ENCODE results near the gene TBATA. TPM values are rescaled to one million over a fixed set of nuclear protein-coding genes. Genes with fewer than 3 reads are reported as not detected.

The TBATA gene
- polyA plus RNA-seq, 1 donor: not detected

- DNase-seq (ENCODE audit: low read depth): no peak
Measured at GRCh38 chr10:70744617-70745143, 40.5 kb downstream of the TBATA start.

DNA sequence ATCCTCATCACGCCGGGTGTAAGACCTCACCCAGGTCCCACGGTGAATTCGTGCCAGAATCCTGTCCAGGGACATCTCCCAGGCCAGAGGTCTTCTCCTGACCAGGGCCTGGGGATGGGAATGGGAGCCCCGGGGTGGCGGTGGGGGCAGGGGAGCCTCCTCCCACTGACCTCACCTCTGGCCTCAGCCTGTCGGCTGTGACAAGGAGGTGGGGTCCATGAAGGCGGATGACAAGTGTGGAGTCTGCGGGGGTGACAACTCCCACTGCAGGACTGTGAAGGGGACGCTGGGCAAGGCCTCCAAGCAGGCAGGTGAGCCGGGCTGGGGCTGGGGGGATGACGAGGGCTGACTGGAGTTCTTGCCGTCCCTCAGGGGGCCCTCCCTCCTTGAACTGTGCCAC, 41.3 kb downstream of the TBATA start:
- DNase-seq (ENCODE audit: low read depth): no peak

- no peak for DNase-seq (ENCODE audit: low read depth)
Measured at GRCh38 chr10:70743430-70743788, 41.8 kb downstream of the TBATA start.

DNA sequence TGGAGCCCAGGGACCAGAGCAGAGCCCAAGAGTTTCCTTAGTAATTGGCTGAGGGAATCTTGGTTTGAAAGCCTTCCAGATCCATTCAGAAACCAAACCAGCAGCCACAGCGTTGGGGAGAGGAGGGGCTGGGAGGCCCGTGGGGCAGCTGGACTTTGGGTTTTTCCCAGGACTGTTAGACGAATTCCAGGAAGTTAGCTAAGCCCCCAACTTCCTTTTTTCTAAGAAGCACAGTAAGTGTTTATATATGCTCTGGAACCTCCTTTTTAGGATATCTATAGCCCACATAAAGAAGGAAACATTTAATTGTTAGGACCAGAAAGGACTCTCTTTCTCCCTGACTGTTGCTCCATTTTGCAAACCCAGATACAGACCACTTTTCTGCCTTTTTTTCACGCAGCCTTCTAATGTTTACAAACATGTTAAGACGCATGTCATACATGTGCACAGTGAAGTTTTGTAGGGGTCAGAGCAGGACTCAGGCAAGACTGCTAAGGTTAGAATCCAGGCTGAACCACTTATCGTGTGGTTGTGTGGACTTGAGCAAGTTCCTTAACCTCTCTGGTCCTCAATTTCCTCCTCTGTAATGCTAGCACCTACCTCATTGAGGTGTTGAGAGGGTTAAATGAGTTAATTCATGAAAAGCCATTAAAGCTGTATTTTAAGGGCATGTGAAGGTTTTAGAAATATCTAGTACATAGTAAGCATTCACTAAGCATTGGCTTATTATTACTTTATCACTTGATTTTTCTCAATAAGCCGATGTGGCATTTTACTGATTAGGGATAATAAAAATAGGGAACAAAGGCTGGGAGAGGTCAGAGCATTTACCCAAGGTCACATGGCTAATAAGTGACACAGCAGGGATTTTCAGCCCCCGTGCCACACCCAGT, 42.4 kb downstream of the TBATA start:
- peak; percentile 57 for DNase-seq (ENCODE audit: low read depth)

GRCh38 chr10:70740406-70741288, 44.5 kb downstream of the TBATA start:
- no peak for DNase-seq (ENCODE audit: low read depth)

DNA sequence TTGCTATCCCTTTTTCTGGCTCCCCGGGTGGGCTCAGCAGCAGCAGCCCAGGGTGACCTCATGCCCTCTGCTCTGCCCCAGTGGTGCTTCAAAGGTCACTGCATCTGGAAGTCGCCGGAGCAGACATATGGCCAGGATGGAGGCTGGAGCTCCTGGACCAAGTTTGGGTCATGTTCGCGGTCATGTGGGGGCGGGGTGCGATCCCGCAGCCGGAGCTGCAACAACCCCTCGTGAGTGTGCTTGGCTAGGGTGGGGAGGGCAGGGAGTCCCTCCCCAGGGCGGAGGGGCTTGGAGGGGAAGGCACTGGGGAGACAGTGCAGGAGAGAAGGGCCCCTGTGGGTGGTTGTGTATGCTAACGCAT, 46.4 kb downstream of the TBATA start:
- DNase-seq (ENCODE audit: low read depth): no peak

DNA sequence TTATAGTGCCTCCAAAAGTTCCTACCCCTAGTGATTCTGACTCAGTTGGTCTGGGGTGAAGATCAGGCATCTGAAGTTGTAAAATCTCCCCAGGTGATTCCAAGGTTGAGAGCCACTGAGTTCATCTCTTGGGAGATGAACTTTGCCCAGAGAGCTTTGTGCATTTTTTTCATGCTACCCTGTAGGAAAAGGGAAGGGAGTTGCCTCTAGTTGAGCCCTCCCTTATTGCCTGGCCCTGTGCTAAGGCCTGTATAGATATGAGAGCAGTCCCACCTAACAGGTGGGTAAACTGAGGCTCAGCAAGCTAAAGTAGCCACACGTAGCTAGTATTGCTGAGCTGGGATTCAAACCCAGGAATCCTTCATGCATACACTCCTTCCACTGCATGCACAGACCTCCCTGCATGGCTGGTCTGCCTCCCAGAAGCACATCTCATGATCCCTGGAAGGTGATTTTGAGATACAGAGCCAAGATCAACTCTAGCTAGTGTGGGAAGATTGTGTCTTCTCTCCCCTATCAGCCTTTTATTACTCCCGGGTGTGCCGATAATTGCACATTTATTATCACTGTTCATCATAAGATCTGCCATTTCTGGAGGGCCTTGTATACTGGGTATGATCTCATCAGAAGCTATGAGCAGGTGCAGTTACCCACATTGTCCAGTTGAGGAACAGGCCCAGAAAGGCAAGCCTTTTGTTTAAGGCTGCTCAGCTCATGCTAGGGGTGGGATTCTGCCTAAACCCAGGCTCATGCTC, 47.0 kb downstream of the TBATA start:
- no peak for DNase-seq (ENCODE audit: low read depth)

DNA sequence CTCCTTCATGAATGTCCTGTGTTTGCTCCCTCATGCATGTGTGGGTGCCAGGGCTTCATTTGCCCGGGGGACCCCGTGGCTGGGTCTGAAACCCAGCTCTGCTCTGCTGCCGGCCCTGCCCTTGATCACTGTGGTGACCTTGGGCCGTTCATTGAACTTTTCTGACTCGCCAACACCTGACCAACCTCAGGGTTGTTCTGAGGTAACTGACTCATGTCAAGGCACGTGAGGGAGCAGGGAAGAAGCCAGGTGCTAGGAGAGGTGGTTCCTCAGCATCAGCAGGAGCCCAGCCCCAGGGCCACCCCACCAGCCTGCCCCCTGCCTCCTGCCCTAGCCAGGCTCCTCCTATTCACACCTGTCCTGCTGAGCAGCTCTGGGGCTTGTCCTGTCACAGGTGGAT, 47.9 kb downstream of the TBATA start:
- no peak for DNase-seq (ENCODE audit: low read depth)

DNA sequence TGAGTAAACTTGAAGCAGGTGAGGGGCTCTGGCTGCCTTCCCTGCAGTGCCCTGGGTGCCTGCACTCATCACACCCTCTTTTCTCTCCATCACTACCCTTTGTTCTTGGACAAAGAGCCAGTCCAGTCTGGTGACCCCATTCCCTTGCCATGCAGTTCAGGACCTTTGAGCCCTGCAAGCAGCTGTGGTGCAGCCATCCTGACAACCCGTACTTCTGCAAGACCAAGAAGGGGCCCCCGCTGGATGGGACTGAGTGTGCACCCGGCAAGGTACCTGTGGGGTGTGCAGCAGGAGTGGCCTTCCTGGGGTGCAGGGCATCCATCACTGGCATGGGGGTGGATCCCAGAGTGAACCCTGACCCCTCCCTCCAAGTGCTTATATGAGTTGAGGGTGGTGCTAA, 48.7 kb downstream of the TBATA start:
- DNase-seq (ENCODE audit: low read depth): no peak

DNA sequence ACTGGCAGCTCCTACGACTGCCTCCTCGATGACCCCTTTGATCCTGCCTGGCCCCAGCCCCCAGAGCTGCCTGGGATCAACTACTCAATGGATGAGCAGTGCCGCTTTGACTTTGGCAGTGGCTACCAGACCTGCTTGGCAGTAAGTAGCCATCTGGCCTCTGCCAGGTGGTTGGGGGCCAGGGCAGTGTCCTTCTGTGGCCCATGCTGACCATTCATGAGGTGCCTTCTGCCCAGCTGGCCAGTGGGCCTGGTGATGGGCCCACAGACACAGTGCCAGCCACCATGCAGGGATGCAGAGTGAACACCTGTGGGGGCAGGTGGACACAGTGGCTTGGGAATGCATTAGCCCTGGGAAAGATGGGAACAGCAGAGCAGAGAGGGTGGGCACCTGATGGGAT, 50.0 kb downstream of the TBATA start:
- DNase-seq (ENCODE audit: low read depth): no peak

DNA sequence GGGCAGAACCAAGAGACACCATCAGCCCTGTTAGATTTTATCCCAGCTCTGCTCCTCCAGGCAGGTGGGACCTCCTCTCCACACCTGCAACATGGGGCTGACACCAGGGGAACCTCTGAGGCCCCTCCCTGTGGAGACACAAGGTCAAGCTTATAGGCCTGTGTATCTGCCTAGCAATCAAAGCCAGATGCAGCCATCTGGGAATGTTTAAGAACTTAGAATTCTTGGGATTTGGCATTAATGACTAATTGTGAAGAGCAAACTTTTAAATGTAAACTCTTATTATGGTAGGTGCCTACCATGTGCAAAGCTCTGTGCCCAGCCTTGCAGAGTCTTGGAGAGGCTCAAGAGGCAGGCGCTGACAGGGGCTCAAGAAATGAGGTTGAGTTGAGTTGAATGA, 52.1 kb downstream of the TBATA start:
- no peak for DNase-seq (ENCODE audit: low read depth)

DNA sequence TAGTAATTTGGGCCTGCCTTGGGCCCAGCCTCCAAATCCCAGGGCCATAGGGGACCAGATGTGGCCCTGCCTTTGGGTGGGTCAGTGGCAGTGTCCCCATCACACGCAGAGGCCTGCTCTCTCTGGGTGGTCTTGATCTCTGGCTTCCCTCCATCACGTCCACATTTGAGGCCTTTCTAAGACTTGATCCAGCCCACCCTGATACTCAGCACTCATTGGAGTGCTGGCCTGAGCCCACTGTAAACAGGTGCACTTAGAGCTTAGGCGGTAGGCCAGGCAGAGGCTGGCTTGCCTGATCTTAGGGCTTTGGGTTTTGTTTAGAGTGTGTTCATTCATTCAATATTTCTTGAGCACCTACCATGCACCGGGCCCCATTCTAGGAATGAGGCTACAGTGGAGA, 52.6 kb downstream of the TBATA start:
- no peak for DNase-seq (ENCODE audit: low read depth)

DNA sequence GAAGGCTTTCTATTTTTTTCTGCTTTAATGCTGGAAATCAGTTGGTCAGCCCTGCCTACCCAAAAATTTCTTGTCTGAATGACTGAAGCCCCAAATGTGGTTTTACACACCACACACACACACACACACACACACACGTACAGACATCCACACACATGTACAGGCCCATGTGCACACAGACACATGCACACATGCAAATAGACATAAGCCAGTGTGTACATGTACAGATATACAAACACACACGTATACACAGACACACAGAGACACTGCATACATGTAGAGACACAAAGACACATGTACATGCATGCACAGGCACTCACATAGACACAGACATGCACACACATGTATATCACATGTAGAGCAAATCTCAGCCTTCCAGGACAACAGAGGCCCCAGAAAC, 54.2 kb downstream of the TBATA start:
- no peak for DNase-seq (ENCODE audit: low read depth)

DNA sequence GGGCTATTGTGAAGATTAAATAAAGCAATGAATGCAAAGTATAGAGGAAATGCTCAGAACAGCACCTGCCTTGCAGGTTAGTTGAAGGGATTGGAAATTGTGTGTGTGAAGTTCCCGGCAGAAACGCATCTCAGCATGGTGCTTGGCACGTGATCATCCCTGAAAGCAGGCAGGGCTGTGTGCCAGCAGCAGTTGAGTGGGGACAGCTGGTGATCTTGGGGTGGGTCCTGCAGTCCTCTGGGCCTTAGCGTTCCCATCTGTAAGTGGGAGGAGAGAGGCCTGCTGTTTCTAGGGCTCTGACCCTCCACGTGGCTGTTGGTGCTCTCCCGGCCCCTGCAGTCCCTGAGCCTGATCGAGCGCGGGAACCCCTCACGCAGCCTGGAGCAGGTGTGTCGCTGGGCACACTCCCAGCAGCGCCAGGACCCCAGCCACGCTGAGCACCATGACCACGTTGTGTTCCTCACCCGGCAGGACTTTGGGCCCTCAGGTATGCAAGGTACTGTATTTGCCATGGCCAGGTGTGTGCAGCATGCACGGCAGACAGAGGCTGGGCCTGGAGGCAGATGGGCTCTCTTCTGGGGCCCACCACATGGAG, 55.3 kb downstream of the TBATA start:
- no peak for DNase-seq (ENCODE audit: low read depth)

DNA sequence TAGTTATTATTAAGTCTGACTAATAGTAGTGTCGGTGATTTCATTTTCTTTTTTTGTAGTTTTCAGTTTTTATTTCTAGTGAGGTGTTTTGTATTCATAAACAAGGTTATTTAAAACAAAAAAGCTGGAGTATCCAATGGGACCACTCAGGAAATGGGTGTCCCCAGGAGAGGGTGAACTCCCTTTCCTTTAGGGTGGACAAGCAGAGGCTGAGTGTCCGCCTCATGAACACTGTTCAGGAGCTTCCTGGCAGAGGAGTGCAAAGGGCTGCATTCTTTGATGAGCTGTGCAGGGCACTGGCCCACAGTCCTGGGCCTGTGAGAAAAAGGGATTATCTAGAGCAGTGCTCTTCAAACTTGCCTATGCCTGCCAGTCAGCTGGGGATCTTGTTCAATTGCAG, 56.8 kb downstream of the TBATA start:
- no peak for DNase-seq (ENCODE audit: low read depth)

GRCh38 chr10:70726909-70727495, 58.2 kb downstream of the TBATA start:
- no peak for DNase-seq (ENCODE audit: low read depth)

GRCh38 chr10:70723771-70724170, 61.4 kb downstream of the TBATA start:
- DNase-seq (ENCODE audit: low read depth): no peak

DNA sequence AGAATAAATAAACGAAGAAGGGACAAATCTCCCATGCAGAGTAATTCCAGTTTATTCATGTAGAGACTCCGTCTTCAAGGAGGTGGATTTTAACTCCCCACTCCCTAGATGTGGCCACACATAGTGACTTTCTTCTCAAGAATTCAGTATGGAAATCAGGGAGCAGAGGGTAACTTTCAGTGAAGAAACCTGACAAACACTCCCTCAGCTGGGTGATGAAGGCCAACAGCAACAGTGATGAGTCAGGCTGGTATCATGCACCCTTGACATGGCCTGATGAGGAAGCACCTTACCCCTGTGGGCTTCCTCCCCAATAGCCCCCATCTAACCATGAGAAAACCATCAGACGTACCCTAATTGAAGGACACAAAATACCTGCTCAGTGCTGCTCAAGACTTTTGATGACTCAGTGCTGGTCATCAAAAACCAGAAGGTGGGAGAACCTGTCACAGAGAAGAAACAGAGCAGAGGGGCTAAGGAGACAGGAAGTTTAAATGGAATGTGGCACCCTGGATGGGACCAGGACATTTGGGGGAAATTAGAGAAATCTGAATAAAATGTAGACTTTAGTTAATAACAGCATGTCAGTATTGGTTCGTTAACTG, 62.3 kb downstream of the TBATA start:
- no peak for DNase-seq (ENCODE audit: low read depth)
